OCI-LY1 (cell line): Measurements from ENCODE around the gene AFAP1.

Experiments
- H2AFZ ChIP-seq: fragments of 200-600 bp; sonication (generic), shearing (Covaris generic); 2 replicates; pipeline ENCODE4 v1.6.0; 2014; ENCODE audit warnings: antibody characterized with exemption, mild to moderate bottlenecking, low read length
- H3F3A ChIP-seq: fragments of 200-600 bp; sonication (generic), shearing (Covaris generic); 2 replicates; pipeline ENCODE4 v1.6.0; 2014; ENCODE audit warnings: mild to moderate bottlenecking, antibody characterized with exemption, low read length, moderate library complexity; ENCODE audit not compliant: insufficient read depth
- H3K27ac ChIP-seq: fragments of 200-600 bp; sonication (generic); 2 replicates; pipeline ENCODE4 v1.5.1; 2014; ENCODE audit warnings: low read length, mixed run types, mild to moderate bottlenecking, low read depth; ENCODE audit not compliant: poor library complexity, severe bottlenecking
- H3K27me3 ChIP-seq: fragments of 200-600 bp; sonication (generic); 2 replicates; pipeline ENCODE4 v1.6.0; 2014; ENCODE audit warnings: antibody characterized with exemption, mild to moderate bottlenecking, low read length, moderate library complexity; ENCODE audit not compliant: insufficient read depth
- H3K36me3 ChIP-seq: fragments of 200-600 bp; sonication (generic); 2 replicates; pipeline ENCODE4 v1.6.1; 2014; ENCODE audit warnings: mild to moderate bottlenecking, antibody characterized with exemption, low read length, moderate library complexity, mixed read lengths; ENCODE audit not compliant: insufficient read depth
- H3K4me1 ChIP-seq: fragments of 200-600 bp; sonication (generic); 2 replicates; pipeline ENCODE4 v1.5.1; 2014; ENCODE audit warnings: mild to moderate bottlenecking, low read length, moderate library complexity; ENCODE audit not compliant: insufficient read depth, severe bottlenecking
- H3K4me2 ChIP-seq: fragments of 200-600 bp; sonication (generic), shearing (Covaris generic); 2 replicates; pipeline ENCODE4 v1.6.1; 2014; ENCODE audit warnings: low read length
- H3K4me3 ChIP-seq: fragments of 200-600 bp; sonication (generic); 2 replicates; pipeline ENCODE4 v1.5.1; 2014; ENCODE audit warnings: low read length, low read depth, mild to moderate bottlenecking, mixed read lengths; ENCODE audit not compliant: poor library complexity, severe bottlenecking
- H3K79me2 ChIP-seq: fragments of 200-600 bp; shearing (Covaris generic); 2 replicates; pipeline ENCODE4 v1.6.1; 2016; ENCODE audit warnings: mixed run types, low read length, mixed read lengths; ENCODE audit not compliant: insufficient read depth
- H3K9ac ChIP-seq: fragments of 200-600 bp; sonication (generic), shearing (Covaris generic); 2 replicates; pipeline ENCODE4 v1.6.1; 2014; ENCODE audit warnings: mild to moderate bottlenecking, low read length, mixed read lengths
- H3K9me2 ChIP-seq: fragments of 200-600 bp; sonication (generic), shearing (Covaris generic); 2 replicates; pipeline ENCODE4 v1.6.1; 2014; ENCODE audit warnings: low read depth, mild to moderate bottlenecking, low read length, mixed read lengths
- H3K9me3 ChIP-seq: fragments of 200-600 bp; shearing (Covaris generic); 2 replicates; pipeline ENCODE4 v1.6.1; 2014; ENCODE audit warnings: low read length, mixed read lengths
- H4K20me1 ChIP-seq: fragments of 200-600 bp; sonication (generic), shearing (Covaris generic); 2 replicates; pipeline ENCODE4 v1.6.0; 2016; ENCODE audit warnings: mild to moderate bottlenecking, low read length; ENCODE audit not compliant: insufficient read depth
- CTCF ChIP-seq: fragments of 200-600 bp; sonication (generic), shearing (Covaris generic); IDR thresholded peaks from 2 replicates; pipeline ENCODE4 v1.5.1; 2017; ENCODE audit warnings: mild to moderate bottlenecking, antibody characterized with exemption, low read length, moderate library complexity, mixed read lengths
- EZH2 ChIP-seq: fragments of 200-600 bp; sonication (generic), shearing (Covaris generic); IDR thresholded peaks from 2 replicates; pipeline ENCODE4 v1.8.0; 2017; ENCODE audit warnings: borderline replicate concordance, mixed run types, mild to moderate bottlenecking, antibody characterized with exemption, low read length, moderate library complexity, mixed read lengths

Gene AFAP1

GRCh38 chr4:7827566-7827965 lies 112.1 kb downstream of the AFAP1 start:
- no peaks in the 10 kb centered on the region for H3K9me2 ChIP-seq
- H3K4me2 ChIP-seq = no peak overlapping the region
- H3K9ac ChIP-seq = no peak overlapping the region
- H4K20me1 ChIP-seq = no peaks in the 10 kb centered on the region
- no peaks in the 10 kb centered on the region for H3K36me3 ChIP-seq
- H3K4me1 ChIP-seq = no peaks in the 10 kb centered on the region
- TF ChIP-seq EZH2 (no peak), CTCF (no peak)
- H3K4me3 ChIP-seq = no peak overlapping the region
- no peaks in the 10 kb centered on the region for H3K27me3 ChIP-seq
- H3K27ac ChIP-seq = no peak overlapping the region
- H3K79me2 ChIP-seq = no peaks in the 10 kb centered on the region
- no peaks in the 10 kb centered on the region for H3F3A ChIP-seq
- H2AFZ ChIP-seq = no peak overlapping the region
- no peaks in the 10 kb centered on the region for H3K9me3 ChIP-seq

GRCh38 chr4:7826909-7827306 lies 112.8 kb downstream of the AFAP1 start:
- H3K4me3 ChIP-seq = no peak overlapping the region
- no peak overlapping the region for H3K27ac ChIP-seq
- H3K9me2 ChIP-seq = no peaks in the 10 kb centered on the region
- no peaks in the 10 kb centered on the region for H3K27me3 ChIP-seq
- H4K20me1 ChIP-seq = no peaks in the 10 kb centered on the region
- no peaks in the 10 kb centered on the region for H3K9me3 ChIP-seq
- H2AFZ ChIP-seq = no peak overlapping the region
- H3K9ac ChIP-seq = no peak overlapping the region
- H3F3A ChIP-seq = no peaks in the 10 kb centered on the region
- H3K36me3 ChIP-seq = no peaks in the 10 kb centered on the region
- no peaks in the 10 kb centered on the region for H3K79me2 ChIP-seq
- H3K4me2 ChIP-seq = no peak overlapping the region
- no peak for TF ChIP-seq CTCF
- TF ChIP-seq EZH2 = no peak
- no peaks in the 10 kb centered on the region for H3K4me1 ChIP-seq

GRCh38 chr4:7826176-7826908 lies 113.3 kb downstream of the AFAP1 start:
- Histone ChIP-seq H3K9ac (no peak overlapping the region), H3K4me2 (no peak overlapping the region), H3K9me3 (no peaks in the 10 kb centered on the region), H3F3A (no peaks in the 10 kb centered on the region), H2AFZ (no peak overlapping the region), H3K4me1 (no peaks in the 10 kb centered on the region), H3K9me2 (no peaks in the 10 kb centered on the region), H3K36me3 (no peaks in the 10 kb centered on the region), H3K27ac (no peak overlapping the region), H3K27me3 (no peaks in the 10 kb centered on the region), H3K79me2 (no peaks in the 10 kb centered on the region), H3K4me3 (no peak overlapping the region), H4K20me1 (no peaks in the 10 kb centered on the region)
- TF ChIP-seq CTCF (no peak), EZH2 (no peak)
